ENCODE measurements around the gene PLEKHG7.

PLEKHG7 gene

GRCh38 chr12:92675092-92675865 lies 27.5 kb upstream of the PLEKHG7 start:
- Histone ChIP-seq H3K4me3 (ENCODE audit: low read depth in 1 of 2, low read length in 2 of 2) (no peak overlapping the region), H3K4me1 (ENCODE audit: control insufficient read depth in 1 of 2, insufficient read depth in 2 of 2, low read length in 2 of 2) (no peaks in the 10 kb centered on the region), H3K27me3 (ENCODE audit: low read depth, low read length) (no peaks in the 10 kb centered on the region), H3K9me3 (ENCODE audit: control insufficient read depth in 1 of 2, low read length in 2 of 2) (no peaks in the 10 kb centered on the region), H3K27ac (ENCODE audit: low read length) (no peak overlapping the region), H3K36me3 (ENCODE audit: control insufficient read depth in 1 of 2, insufficient read depth in 2 of 2, low read length in 2 of 2) (no peaks in the 10 kb centered on the region)

- H3K4me1 ChIP-seq (ENCODE audit: control insufficient read depth in 1 of 2, insufficient read depth in 2 of 2, low read length in 2 of 2): no peaks in the 10 kb centered on the region
- H3K4me3 ChIP-seq (ENCODE audit: low read depth in 1 of 2, low read length in 2 of 2): no peak overlapping the region
- no peak overlapping the region for H3K27ac ChIP-seq (ENCODE audit: low read length)
- no peaks in the 10 kb centered on the region for H3K27me3 ChIP-seq (ENCODE audit: low read depth, low read length)
- no peaks in the 10 kb centered on the region for H3K36me3 ChIP-seq (ENCODE audit: control insufficient read depth in 1 of 2, insufficient read depth in 2 of 2, low read length in 2 of 2)
- no peaks in the 10 kb centered on the region for H3K9me3 ChIP-seq (ENCODE audit: control insufficient read depth in 1 of 2, low read length in 2 of 2)
Observed at GRCh38 chr12:92676710-92677109, 26.1 kb upstream of the PLEKHG7 start.

GRCh38 chr12:92690601-92691000 lies 12.2 kb upstream of the PLEKHG7 start:
- H3K27me3 ChIP-seq (ENCODE audit: low read depth, low read length): no peaks in the 10 kb centered on the region
- no peaks in the 10 kb centered on the region for H3K36me3 ChIP-seq (ENCODE audit: control insufficient read depth in 1 of 2, insufficient read depth in 2 of 2, low read length in 2 of 2)
- no peak overlapping the region for H3K4me3 ChIP-seq (ENCODE audit: low read depth in 1 of 2, low read length in 2 of 2)
- no peaks in the 10 kb centered on the region for H3K4me1 ChIP-seq (ENCODE audit: control insufficient read depth in 1 of 2, insufficient read depth in 2 of 2, low read length in 2 of 2)
- no peaks in the 10 kb centered on the region for H3K9me3 ChIP-seq (ENCODE audit: control insufficient read depth in 1 of 2, low read length in 2 of 2)
- no peak overlapping the region for H3K27ac ChIP-seq (ENCODE audit: low read length)

GRCh38 chr12:92695056-92695455 lies 7.7 kb upstream of the PLEKHG7 start:
- Histone ChIP-seq H3K9me3 (ENCODE audit: control insufficient read depth in 1 of 2, low read length in 2 of 2) (no peaks in the 10 kb centered on the region), H3K4me3 (ENCODE audit: low read depth in 1 of 2, low read length in 2 of 2) (no peak overlapping the region), H3K27ac (ENCODE audit: low read length) (no peak overlapping the region), H3K36me3 (ENCODE audit: control insufficient read depth in 1 of 2, insufficient read depth in 2 of 2, low read length in 2 of 2) (no peaks in the 10 kb centered on the region), H3K27me3 (ENCODE audit: low read depth, low read length) (no peaks in the 10 kb centered on the region), H3K4me1 (ENCODE audit: control insufficient read depth in 1 of 2, insufficient read depth in 2 of 2, low read length in 2 of 2) (peaks cover 0 to 9% of the 10 kb centered on the region in 2 donors)

- Histone ChIP-seq H3K27ac (ENCODE audit: low read length) (no peak overlapping the region), H3K36me3 (ENCODE audit: control insufficient read depth in 1 of 2, insufficient read depth in 2 of 2, low read length in 2 of 2) (no peaks in the 10 kb centered on the region), H3K27me3 (ENCODE audit: low read depth, low read length) (no peaks in the 10 kb centered on the region), H3K9me3 (ENCODE audit: control insufficient read depth in 1 of 2, low read length in 2 of 2) (no peaks in the 10 kb centered on the region), H3K4me3 (ENCODE audit: low read depth in 1 of 2, low read length in 2 of 2) (no peak overlapping the region), H3K4me1 (ENCODE audit: control insufficient read depth in 1 of 2, insufficient read depth in 2 of 2, low read length in 2 of 2) (peaks cover 0 to 9% of the 10 kb centered on the region in 2 donors)
Observed at GRCh38 chr12:92695577-92695976, 7.2 kb upstream of the PLEKHG7 start.

- Histone ChIP-seq H3K9me3 (ENCODE audit: control insufficient read depth in 1 of 2, low read length in 2 of 2) (no peaks in the 10 kb centered on the region), H3K4me3 (ENCODE audit: low read depth in 1 of 2, low read length in 2 of 2) (no peak overlapping the region), H3K36me3 (ENCODE audit: control insufficient read depth in 1 of 2, insufficient read depth in 2 of 2, low read length in 2 of 2) (no peaks in the 10 kb centered on the region), H3K27me3 (ENCODE audit: low read depth, low read length) (no peaks in the 10 kb centered on the region), H3K4me1 (ENCODE audit: control insufficient read depth in 1 of 2, insufficient read depth in 2 of 2, low read length in 2 of 2) (peaks cover 0 to 9% of the 10 kb centered on the region in 2 donors), H3K27ac (ENCODE audit: low read length) (no peak overlapping the region)
Observed at GRCh38 chr12:92696216-92696615, 6.6 kb upstream of the PLEKHG7 start.

GRCh38 chr12:92698474-92698873 lies 4.3 kb upstream of the PLEKHG7 start:
- Histone ChIP-seq H3K36me3 (ENCODE audit: control insufficient read depth in 1 of 2, insufficient read depth in 2 of 2, low read length in 2 of 2) (no peaks in the 10 kb centered on the region), H3K27me3 (ENCODE audit: low read depth, low read length) (no peaks in the 10 kb centered on the region), H3K4me1 (ENCODE audit: control insufficient read depth in 1 of 2, insufficient read depth in 2 of 2, low read length in 2 of 2) (peaks cover 0 to 9% of the 10 kb centered on the region in 2 donors), H3K4me3 (ENCODE audit: low read depth in 1 of 2, low read length in 2 of 2) (no peak overlapping the region), H3K9me3 (ENCODE audit: control insufficient read depth in 1 of 2, low read length in 2 of 2) (no peaks in the 10 kb centered on the region), H3K27ac (ENCODE audit: low read length) (no peak overlapping the region)

GRCh38 chr12:92701441-92701840 lies 1.3 kb upstream of the PLEKHG7 start:
- Histone ChIP-seq H3K4me3 (ENCODE audit: low read depth in 1 of 2, low read length in 2 of 2) (no peak overlapping the region), H3K9me3 (ENCODE audit: control insufficient read depth in 1 of 2, low read length in 2 of 2) (no peaks in the 10 kb centered on the region), H3K27me3 (ENCODE audit: low read depth, low read length) (no peaks in the 10 kb centered on the region), H3K36me3 (ENCODE audit: control insufficient read depth in 1 of 2, insufficient read depth in 2 of 2, low read length in 2 of 2) (no peaks in the 10 kb centered on the region), H3K27ac (ENCODE audit: low read length) (no peak overlapping the region), H3K4me1 (ENCODE audit: control insufficient read depth in 1 of 2, insufficient read depth in 2 of 2, low read length in 2 of 2) (peaks cover 0 to 2% of the 10 kb centered on the region in 2 donors)

GRCh38 chr12:92703786-92704185 lies 997 bp downstream of the PLEKHG7 start:
- no peak overlapping the region for H3K27ac ChIP-seq (ENCODE audit: low read length)
- H3K27me3 ChIP-seq (ENCODE audit: low read depth, low read length): no peaks in the 10 kb centered on the region
- no peak overlapping the region for H3K4me3 ChIP-seq (ENCODE audit: low read depth in 1 of 2, low read length in 2 of 2)
- H3K36me3 ChIP-seq (ENCODE audit: control insufficient read depth in 1 of 2, insufficient read depth in 2 of 2, low read length in 2 of 2): no peaks in the 10 kb centered on the region
- no peaks in the 10 kb centered on the region for H3K4me1 ChIP-seq (ENCODE audit: control insufficient read depth in 1 of 2, insufficient read depth in 2 of 2, low read length in 2 of 2)
- H3K9me3 ChIP-seq (ENCODE audit: control insufficient read depth in 1 of 2, low read length in 2 of 2): no peaks in the 10 kb centered on the region

GRCh38 chr12:92706594-92706993 lies 3.8 kb downstream of the PLEKHG7 start:
- no peak overlapping the region for H3K27ac ChIP-seq (ENCODE audit: low read length)
- H3K4me1 ChIP-seq (ENCODE audit: control insufficient read depth in 1 of 2, insufficient read depth in 2 of 2, low read length in 2 of 2): no peaks in the 10 kb centered on the region

GRCh38 chr12:92707926-92708325 lies 5.1 kb downstream of the PLEKHG7 start:
- Histone ChIP-seq H3K36me3 (ENCODE audit: control insufficient read depth in 1 of 2, insufficient read depth in 2 of 2, low read length in 2 of 2) (no peaks in the 10 kb centered on the region), H3K4me3 (ENCODE audit: low read depth in 1 of 2, low read length in 2 of 2) (no peak overlapping the region), H3K27me3 (ENCODE audit: low read depth, low read length) (no peaks in the 10 kb centered on the region), H3K4me1 (ENCODE audit: control insufficient read depth in 1 of 2, insufficient read depth in 2 of 2, low read length in 2 of 2) (no peaks in the 10 kb centered on the region), H3K9me3 (ENCODE audit: control insufficient read depth in 1 of 2, low read length in 2 of 2) (peaks cover 0 to under 1% of the 10 kb centered on the region in 2 donors), H3K27ac (ENCODE audit: low read length) (no peak overlapping the region)

More at GRCh38 chr12:92706594-92706993, 3.8 kb downstream of the PLEKHG7 start:
- H3K27me3 ChIP-seq (ENCODE audit: low read depth, low read length): no peaks in the 10 kb centered on the region
- no peaks in the 10 kb centered on the region for H3K9me3 ChIP-seq (ENCODE audit: control insufficient read depth in 1 of 2, low read length in 2 of 2)
- no peaks in the 10 kb centered on the region for H3K36me3 ChIP-seq (ENCODE audit: control insufficient read depth in 1 of 2, insufficient read depth in 2 of 2, low read length in 2 of 2)
- no peak overlapping the region for H3K4me3 ChIP-seq (ENCODE audit: low read depth in 1 of 2, low read length in 2 of 2)

GRCh38 chr12:92715625-92716024 lies 12.8 kb downstream of the PLEKHG7 start:
- H3K27ac ChIP-seq (ENCODE audit: low read length): no peak overlapping the region
- H3K27me3 ChIP-seq (ENCODE audit: low read depth, low read length): no peaks in the 10 kb centered on the region
- no peak overlapping the region for H3K4me3 ChIP-seq (ENCODE audit: low read depth in 1 of 2, low read length in 2 of 2)
- H3K9me3 ChIP-seq (ENCODE audit: control insufficient read depth in 1 of 2, low read length in 2 of 2): peaks cover 0 to 3% of the 10 kb centered on the region in 2 donors
- no peaks in the 10 kb centered on the region for H3K36me3 ChIP-seq (ENCODE audit: control insufficient read depth in 1 of 2, insufficient read depth in 2 of 2, low read length in 2 of 2)
- no peaks in the 10 kb centered on the region for H3K4me1 ChIP-seq (ENCODE audit: control insufficient read depth in 1 of 2, insufficient read depth in 2 of 2, low read length in 2 of 2)

Measured in muscle layer of duodenum (tissue), 2 donors.